ENCODE measurements around the gene IFI6.

- TF ChIP-seq, protein P1, sequence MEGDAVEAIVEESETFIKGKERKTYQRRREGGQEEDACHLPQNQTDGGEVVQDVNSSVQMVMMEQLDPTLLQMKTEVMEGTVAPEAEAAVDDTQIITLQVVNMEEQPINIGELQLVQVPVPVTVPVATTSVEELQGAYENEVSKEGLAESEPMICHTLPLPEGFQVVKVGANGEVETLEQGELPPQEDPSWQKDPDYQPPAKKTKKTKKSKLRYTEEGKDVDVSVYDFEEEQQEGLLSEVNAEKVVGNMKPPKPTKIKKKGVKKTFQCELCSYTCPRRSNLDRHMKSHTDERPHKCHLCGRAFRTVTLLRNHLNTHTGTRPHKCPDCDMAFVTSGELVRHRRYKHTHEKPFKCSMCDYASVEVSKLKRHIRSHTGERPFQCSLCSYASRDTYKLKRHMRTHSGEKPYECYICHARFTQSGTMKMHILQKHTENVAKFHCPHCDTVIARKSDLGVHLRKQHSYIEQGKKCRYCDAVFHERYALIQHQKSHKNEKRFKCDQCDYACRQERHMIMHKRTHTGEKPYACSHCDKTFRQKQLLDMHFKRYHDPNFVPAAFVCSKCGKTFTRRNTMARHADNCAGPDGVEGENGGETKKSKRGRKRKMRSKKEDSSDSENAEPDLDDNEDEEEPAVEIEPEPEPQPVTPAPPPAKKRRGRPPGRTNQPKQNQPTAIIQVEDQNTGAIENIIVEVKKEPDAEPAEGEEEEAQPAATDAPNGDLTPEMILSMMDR (IDR thresholded peaks at IDR 0.05; ENCODE audit: insufficient read depth, low read depth, low read length) = no peak
- no peak for TF ChIP-seq EZH2 (IDR thresholded peaks at IDR 0.05; ENCODE audit: insufficient read depth, low read length)
Observed at GRCh38 chr1:27633298-27633610, 38.7 kb downstream of the IFI6 start.
